Measurements from ENCODE around the gene GALNT17.

DNA sequence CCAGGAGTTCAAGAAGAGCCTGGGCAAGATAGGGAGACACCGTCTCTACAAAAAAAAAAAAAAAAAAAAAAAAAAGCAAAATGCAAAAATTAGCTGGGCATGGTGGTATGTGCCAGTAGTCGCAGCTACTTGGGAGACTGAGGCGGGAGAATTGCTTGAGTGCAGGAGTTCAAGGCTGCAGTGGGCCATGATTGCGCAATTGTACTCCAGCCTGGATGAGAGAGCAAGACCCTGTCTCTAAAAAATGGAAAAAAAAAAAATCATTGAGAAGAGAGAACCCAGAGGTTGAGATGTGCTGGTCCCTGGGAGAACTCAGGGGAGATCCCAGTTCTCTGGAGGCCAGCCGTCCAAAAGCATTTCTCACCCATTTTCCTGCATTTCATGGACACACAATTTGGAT, 95.2 kb downstream of the GALNT17 start:
- TF ChIP-seq, protein P1, sequence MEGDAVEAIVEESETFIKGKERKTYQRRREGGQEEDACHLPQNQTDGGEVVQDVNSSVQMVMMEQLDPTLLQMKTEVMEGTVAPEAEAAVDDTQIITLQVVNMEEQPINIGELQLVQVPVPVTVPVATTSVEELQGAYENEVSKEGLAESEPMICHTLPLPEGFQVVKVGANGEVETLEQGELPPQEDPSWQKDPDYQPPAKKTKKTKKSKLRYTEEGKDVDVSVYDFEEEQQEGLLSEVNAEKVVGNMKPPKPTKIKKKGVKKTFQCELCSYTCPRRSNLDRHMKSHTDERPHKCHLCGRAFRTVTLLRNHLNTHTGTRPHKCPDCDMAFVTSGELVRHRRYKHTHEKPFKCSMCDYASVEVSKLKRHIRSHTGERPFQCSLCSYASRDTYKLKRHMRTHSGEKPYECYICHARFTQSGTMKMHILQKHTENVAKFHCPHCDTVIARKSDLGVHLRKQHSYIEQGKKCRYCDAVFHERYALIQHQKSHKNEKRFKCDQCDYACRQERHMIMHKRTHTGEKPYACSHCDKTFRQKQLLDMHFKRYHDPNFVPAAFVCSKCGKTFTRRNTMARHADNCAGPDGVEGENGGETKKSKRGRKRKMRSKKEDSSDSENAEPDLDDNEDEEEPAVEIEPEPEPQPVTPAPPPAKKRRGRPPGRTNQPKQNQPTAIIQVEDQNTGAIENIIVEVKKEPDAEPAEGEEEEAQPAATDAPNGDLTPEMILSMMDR (IDR thresholded peaks at IDR 0.05): no peak
- TF ChIP-seq POLR2A (IDR thresholded peaks at IDR 0.05): no peak
